ENCODE measurements around the gene GXYLT1.
A peak's percentile ranks its signal among the peaks of the same experiment; 100 is the strongest.

The GXYLT1 gene

GRCh38 chr12:42135259-42135814 lies 9.3 kb downstream of the GXYLT1 start:
- TF ChIP-seq CTCF (conservative IDR thresholded peaks at IDR 0.05; ENCODE audit: low read depth, low read length): no peak
- peak; percentile 81 for DNase-seq (ENCODE audit: low read depth)
- H3K4me3 ChIP-seq (ENCODE audit: low read depth, low read length): no peak overlapping the region

GRCh38 chr12:42130672-42131402 lies 13.8 kb downstream of the GXYLT1 start:
- DNase-seq (ENCODE audit: low read depth): peak; percentile 61
- H3K4me3 ChIP-seq (ENCODE audit: low read depth, low read length): no peak overlapping the region

DNA sequence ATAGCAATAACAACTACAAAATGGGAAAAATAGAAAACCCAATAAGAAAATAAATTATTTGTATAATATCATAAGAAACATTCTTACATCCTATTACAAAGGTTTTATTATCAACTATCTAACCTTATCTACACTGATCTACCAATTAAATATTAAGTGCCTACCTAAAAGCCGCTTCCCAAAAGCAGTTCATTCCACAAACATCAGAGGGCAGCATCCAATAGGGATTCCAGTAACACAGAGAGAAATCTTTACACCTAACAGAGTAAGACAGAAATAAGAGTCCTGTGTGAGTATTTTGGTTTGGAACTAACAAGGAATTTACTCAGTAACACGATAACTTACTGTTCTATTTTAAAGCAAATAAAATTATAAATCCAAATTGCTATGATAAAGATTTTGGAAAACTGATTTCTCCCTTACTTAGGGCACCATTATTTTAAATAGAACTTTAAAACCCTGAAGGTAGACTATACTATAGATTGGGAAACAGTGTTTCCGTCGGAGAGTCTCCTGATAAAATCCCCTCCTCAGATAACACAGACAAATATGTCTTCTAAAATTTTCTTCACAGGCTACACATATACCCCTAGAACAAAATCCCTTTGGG lies 15.0 kb downstream of the GXYLT1 start:
- TF ChIP-seq CTCF (conservative IDR thresholded peaks at IDR 0.05; ENCODE audit: low read depth, low read length): peak; percentile 84
- DNase-seq (ENCODE audit: low read depth): peak; percentile 89
- no peak overlapping the region for H3K4me3 ChIP-seq (ENCODE audit: low read depth, low read length)

More at GRCh38 chr12:42130672-42131402, 13.8 kb downstream of the GXYLT1 start:
- no peak for TF ChIP-seq CTCF (conservative IDR thresholded peaks at IDR 0.05; ENCODE audit: low read depth, low read length)

GRCh38 chr12:42128888-42129287 lies 15.8 kb downstream of the GXYLT1 start:
- H3K4me3 ChIP-seq (ENCODE audit: low read depth, low read length): no peak overlapping the region
- no peak for TF ChIP-seq CTCF (conservative IDR thresholded peaks at IDR 0.05; ENCODE audit: low read depth, low read length)
- no peak for DNase-seq (ENCODE audit: low read depth)

DNA sequence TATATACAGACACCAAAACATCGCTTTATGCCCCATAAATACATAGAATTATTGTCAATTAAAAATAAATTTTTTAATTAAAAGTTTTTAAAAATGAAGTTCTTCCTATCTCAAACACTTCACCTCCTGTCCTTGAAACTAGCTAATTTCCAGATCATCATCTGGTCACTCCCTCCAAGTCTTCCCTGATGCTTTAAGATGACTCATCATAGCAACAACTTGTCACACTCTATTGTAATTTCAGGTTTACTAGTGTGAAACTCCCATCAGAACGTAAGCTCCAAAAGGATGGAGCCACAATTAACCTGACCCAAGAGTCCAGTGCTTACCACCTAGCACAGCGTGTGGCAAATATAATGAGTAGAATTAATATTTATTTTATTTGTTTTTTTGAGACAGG lies 16.3 kb downstream of the GXYLT1 start:
- no peak overlapping the region for H3K4me3 ChIP-seq (ENCODE audit: low read depth, low read length)
- peak; percentile 35 for DNase-seq (ENCODE audit: low read depth)
- no peak for TF ChIP-seq CTCF (conservative IDR thresholded peaks at IDR 0.05; ENCODE audit: low read depth, low read length)

DNA sequence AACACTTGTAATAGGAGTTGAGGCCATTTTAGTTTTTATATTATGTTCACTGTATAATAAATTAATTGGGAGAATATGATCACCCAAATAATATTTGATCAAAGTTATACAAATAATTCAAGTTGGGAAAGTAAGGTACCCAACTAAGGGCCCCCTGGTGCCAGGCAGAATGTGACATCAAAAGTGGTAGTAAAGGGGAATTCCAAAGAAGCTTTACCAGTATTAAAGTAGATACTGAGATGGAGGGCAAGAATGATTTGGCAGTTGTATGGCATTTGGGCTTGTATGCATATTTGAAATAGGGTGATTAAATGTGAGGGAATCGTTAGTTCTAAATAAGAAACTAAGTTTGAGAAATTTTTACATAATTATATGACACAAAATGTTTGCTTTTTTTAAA lies 17.7 kb downstream of the GXYLT1 start:
- no peak for DNase-seq (ENCODE audit: low read depth)
- no peak overlapping the region for H3K4me3 ChIP-seq (ENCODE audit: low read depth, low read length)
- TF ChIP-seq CTCF (conservative IDR thresholded peaks at IDR 0.05; ENCODE audit: low read depth, low read length): no peak

Data from choroid plexus epithelial cell (primary cell).